Activated CD8-positive, alpha-beta memory T cell treated with anti-CD3 and anti-CD28 coated beads, Interleukin-2, amount 50 U/mL, for 24 hours (primary cell): ENCODE results near the gene MAT1A.
"Not testable (repeated sequence)": the region's sequence is repeated elsewhere in the genome, so short reads cannot be mapped to it uniquely, and the experiment has no call there.

Experiments
- DNase-seq: peaks from one replicate; pipeline ENCODE4 v3.0.0-alpha.2; 2020; ENCODE audit errors: extremely low read depth

MAT1A gene

GRCh38 chr10:80289451-80290287 is at the start of gene MAT1A:
Gene MAT1A, minus strand, starts transcription at chr10:80289658. Its CDS starts 235 bp downstream, at chr10:80289423.
- DNase-seq: no peak

GRCh38 chr10:80333983-80334382 is 44.5 kb upstream of the MAT1A start:
- no peak for DNase-seq

GRCh38 chr10:80324891-80325364 is 35.5 kb upstream of the MAT1A start:
- no peak for DNase-seq

DNA sequence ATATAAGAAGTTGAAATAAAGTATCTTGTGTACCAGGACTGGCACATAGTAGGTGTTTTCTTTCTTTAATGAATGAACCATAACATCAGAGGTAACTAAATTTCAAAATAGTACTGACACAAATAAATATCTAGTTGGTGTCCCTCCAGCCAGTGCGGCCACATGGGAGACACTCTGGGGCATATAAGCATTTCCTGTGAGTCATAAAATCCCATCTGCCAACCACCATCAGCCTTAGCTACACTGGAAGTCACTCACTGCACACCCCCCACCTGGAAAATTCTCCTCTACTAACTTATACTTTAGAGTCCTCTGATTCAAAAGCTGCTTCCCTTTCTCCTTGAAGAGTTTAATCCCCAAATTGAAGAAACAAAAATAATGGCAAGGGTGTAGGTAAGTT is 34.6 kb upstream of the MAT1A start:
- DNase-seq: no peak

- no peak for DNase-seq
These were observed 33.9 kb upstream of the MAT1A start for GRCh38 chr10:80323311-80323710.

- no peak for DNase-seq
These were observed 33.3 kb upstream of the MAT1A start for GRCh38 chr10:80322711-80323110.

- DNase-seq: no peak
These were observed 32.7 kb upstream of the MAT1A start for GRCh38 chr10:80322158-80322557.

- DNase-seq: no peak
These were observed 31.7 kb upstream of the MAT1A start for GRCh38 chr10:80321183-80321582.

- no peak for DNase-seq
These were observed 30.9 kb upstream of the MAT1A start for GRCh38 chr10:80320377-80320776.

DNA sequence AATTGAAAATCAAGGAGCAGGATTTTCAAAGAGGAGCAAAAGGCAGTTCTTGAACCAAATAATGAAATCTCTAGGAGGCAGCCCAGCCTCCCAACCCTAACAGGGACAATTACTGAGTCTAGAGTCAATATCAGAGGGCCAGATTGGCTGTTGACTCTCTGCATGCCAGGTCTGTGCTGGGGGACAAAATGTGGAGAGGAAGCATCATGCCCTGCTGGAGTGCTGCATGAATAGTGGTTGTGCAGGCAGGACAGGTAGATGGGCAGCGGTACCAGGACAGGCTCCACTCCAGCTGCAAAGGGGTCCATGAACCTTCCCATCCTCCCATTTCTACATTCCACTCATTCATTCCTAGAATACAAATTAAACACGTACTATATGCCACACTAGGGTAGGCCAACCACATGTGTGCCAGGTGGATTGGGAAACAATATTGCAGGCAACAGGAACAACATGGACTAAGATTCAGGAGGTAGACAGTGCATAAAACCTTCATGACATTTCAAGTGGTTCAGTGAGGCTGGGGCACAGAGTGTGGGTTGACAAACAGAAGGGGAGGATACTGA is 30.4 kb upstream of the MAT1A start:
- no peak for DNase-seq

DNA sequence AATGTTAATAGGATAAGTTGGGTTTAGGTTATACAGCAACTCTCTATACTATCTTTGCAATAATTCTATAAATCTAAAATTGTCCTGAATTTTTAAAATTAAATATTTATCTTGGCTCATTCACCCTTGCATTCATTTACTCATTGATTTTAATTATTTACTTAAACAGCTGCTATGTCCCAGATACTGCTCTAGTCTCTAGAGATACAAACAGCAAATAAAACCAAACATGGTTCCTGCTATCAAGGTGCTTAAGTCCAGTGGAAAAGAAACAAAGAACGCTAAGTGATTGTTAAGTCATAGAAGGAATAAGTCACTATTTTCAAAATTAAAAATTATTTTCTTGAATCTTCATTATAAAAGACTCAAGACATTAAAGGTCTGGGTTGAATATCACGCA is 29.9 kb upstream of the MAT1A start:
- DNase-seq: no peak

GRCh38 chr10:80318742-80319141 is 29.3 kb upstream of the MAT1A start:
- no peak for DNase-seq

DNA sequence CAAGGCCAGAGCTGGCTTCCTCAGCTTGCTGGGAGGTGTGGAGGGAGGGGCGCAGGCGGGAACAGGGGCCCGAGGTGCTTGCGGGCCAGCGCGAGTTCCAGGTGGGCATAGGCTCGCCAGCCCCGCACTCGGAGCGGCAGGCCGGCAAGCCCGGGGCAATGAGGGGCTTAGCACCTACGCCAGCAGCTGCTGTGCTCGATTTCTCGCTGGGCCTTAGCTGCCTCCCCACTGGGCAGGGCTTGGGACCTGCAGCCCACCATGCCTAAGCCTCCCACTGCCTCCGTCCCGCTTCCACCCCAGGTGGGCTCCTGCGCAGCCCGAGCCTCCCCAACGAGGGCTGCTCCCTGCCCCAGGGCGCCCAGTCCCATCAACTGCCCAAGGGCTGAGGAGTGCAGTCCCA is 25.9 kb upstream of the MAT1A start:
- DNase-seq: no peak

DNA sequence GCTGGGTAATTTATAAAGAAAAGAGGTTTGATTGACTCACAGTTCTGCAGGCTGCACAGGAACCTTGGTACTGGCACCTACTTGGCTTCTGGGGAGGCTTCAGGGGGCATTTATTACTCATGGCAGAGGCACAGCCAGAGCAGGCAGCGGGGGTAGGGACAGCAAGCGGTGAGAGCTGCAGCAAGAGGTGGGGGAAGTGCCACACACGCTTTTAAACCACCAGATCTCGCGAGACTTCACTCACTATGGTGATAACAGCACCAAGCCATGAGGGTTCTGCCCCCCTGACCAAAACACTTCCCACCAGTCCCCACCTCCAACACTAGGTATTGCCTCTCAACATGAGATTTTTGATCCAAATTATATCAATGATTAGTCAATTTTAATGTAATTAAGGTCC is 24.1 kb upstream of the MAT1A start:
- DNase-seq: no peak

DNA sequence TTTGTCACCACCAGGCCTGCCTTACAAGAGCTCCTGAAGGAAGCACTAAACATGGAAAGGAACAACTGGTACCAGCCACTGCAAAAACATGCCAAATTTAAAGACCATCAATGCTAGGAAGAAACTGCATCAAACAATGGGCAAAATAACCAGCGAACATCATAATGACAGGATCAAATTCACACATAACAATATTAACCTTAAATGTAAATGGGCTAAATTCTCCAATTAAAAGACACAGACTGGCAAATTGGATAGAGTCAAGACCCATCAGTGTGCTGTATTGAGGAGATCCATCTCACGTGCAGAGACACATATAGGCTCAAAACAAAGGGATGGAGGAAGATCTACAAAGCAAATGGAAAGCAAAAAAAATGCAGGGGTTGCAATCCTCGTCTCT is 16.5 kb upstream of the MAT1A start:
- DNase-seq: not testable (repeated sequence)

DNA sequence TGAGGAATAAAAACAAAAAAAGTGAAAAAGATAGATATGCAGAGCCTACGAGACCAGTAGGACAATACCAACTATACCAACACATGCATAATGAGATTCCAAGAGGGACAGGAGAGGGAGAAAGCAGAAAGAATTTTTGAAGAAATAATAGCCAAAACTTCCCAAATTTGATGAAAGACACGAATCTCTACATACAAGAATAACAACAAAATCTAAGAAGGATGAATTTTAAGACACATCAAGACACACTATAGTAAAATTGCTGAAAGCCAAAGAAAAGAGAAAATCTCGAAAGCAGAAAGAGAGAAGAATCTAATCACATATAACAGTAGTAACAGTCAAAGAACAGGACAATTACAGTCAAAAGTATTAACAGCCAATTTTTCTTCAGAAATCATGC is 7.5 kb upstream of the MAT1A start:
- DNase-seq: no peak

GRCh38 chr10:80292607-80293239 is 3.3 kb upstream of the MAT1A start:
- DNase-seq: no peak

DNA sequence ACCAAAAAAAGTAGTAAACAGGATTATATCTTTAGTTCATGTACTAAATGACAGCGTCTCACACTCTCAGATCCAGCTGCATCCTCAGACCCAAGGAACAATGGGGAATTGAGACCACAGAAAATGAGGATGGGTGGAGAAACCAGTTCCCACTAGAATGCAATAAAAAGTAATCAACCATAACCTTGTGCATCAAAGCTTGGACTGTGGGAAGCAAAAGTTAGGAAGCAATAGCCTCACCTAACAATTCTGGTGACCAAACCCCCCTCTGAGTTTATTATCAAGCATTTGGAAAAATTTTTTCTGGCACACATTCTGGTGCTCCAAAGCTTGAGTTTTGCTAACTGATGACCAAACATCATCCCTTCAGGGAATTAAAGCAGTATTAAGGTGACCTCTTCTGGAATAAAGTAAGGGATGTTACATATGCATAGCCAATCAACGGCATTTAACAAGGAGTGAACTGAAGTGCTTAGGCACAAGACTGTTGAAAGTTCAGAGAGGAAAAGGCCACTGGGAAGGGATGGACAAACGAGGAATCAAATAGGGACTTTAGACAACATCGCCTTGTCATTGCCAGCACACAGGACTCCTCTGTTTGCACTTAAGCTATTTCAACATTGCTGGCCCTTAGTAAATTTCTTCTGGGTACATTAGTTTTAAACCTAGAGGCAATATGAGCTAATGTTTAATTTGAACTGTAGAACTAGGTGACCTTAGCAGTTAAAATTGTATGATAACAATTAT is 1.2 kb upstream of the MAT1A start:
- no peak for DNase-seq

DNA sequence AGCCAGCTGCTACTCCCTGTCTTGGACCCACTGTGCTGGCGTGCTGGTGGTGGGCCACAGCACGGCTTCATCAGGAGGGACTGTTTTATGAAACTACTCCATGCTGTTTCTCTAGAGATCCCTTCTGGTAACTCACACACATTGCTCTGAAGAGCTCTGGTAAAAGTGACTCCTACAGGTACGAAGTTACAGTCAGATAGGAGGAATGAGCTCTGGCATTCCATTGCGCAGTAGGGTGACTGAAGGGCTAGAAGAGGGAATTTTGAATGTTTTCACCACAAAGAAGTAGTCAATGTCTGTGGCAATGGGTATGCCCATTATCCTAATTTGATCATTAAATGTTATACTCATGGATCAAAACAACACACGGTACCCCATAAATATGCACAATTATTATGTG is 609 bp downstream of the MAT1A start:
- no peak for DNase-seq

DNA sequence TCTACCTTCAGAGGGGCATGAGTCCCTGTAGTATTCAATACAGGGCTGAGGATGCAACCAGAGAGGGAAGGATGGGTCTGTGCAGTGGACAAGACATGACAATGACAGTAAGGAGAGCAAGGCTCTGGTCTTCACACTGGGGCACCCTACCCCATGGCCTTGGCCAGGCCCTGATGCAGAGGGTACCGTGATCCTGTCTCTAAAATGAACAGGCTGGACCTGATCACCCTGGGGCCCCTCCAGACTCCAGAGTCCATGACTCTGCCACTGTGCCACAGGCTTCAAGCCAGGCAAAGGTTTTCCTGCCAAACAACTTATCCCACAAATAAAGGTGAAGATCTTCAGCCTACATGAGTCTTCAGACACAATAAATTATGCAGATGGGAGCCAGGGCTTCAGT is 4.9 kb downstream of the MAT1A start:
- no peak for DNase-seq

- no peak for DNase-seq
These were observed 5.8 kb downstream of the MAT1A start for GRCh38 chr10:80283536-80284199.

- no peak for DNase-seq
These were observed 6.3 kb downstream of the MAT1A start for GRCh38 chr10:80283119-80283518.
